GM21515 (cell line): Measurements from ENCODE around the gene TOGARAM1.

Experiments used
- ATAC-seq: cut with Tn5 transposase; IDR thresholded peaks from one replicate; pipeline ENCODE4 v1.9.1; 2021; ENCODE audit not compliant: unreplicated experiment

TOGARAM1 gene

GRCh38 chr14:44963044-44963528, 1.1 kb downstream of the TOGARAM1 start:
- ATAC-seq, result no peak

- no peak for ATAC-seq
These were observed 1.9 kb downstream of the TOGARAM1 start for GRCh38 chr14:44963775-44964380.

GRCh38 chr14:44966601-44967336, 4.8 kb downstream of the TOGARAM1 start:
- no peak for ATAC-seq

- no peak for ATAC-seq
These were observed 6.7 kb downstream of the TOGARAM1 start for GRCh38 chr14:44968714-44969113.

DNA sequence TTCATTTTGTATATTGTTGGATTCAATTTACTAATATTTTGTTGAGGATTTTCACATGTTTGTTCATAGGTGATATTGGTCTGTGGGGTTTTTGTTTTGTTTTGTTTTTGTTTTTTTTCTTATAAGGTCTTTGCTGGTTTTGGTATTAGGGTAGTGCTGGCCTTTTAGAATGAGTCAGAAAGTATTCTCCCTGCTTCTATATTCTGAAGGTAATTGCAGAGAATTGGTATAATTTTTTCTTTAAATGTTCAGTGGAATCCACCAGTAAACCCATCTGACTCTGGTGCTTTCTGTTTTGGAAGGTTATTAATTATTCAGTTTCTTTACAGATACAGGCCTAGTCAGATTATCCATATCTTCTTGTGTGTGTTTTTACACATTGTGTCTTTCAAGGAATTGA, 8.9 kb downstream of the TOGARAM1 start:
- no peak for ATAC-seq

DNA sequence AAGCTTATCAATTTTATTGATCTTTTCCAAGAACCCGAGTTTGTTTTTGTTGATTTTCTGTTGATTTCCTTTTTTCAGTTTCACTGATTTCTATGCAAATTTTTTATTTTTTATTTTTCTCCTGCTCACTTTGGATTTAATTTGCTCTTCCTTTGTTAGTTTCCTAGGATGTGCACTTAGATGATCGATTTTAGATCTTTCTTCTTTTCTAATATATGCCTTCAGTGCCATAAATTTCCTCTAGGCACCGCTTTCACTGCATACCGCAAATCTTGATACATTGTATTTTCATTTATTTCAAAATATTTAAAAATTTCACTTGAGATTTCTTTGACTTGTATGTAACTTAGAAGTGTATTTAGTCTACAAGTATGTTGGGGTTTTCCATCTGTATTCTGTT, 9.5 kb downstream of the TOGARAM1 start:
- no peak for ATAC-seq

- ATAC-seq, result no peak
These were observed 17.3 kb downstream of the TOGARAM1 start for GRCh38 chr14:44979273-44979672.

DNA sequence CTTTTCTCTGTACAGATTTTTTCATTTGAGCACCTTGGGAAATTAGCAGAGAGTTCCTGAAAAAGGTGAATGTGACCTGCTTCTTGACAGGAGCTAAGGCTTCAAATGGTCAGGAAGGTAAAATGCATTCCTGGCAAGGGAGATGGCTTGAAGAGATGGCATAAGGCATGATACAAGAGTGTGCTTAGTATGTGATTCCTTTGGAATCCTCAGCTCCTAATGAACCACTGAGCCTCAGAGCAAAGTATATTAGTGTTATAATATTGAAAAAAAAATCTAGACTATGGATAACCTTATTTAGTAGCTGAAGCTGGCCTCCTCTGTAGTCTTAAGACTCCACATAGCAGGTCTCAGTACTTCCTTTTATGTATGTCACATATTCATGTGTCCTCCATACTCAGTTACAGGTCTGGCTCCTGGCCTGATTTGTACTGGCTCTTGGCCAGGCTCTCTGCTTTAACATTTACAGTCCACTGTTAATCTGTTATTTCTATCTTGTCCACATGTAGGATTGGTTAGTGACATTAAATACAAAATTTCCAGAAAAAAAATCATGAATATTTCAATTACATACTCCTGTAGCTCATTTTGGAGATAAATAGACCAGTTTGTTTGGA, 17.9 kb downstream of the TOGARAM1 start:
- ATAC-seq, result no peak

DNA sequence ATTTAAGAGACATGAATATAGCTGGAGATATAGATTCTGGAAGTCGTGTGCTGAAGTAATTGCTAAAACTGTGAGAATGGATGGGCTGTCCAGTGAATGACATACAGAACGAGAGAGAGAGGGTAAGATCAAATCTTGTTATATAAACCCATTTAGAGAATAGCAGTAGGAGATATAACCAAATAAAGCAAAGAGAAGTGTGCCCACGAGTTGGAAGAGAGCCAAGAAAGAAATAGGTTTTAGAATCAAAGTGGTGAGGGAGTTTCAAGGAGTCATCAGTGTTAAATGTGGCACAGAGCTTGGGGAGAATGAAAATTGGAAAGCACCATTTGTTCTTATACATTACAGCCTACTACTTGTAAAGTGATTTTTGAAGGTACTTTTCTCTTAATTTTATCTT, 19.2 kb downstream of the TOGARAM1 start:
- ATAC-seq, result no peak

DNA sequence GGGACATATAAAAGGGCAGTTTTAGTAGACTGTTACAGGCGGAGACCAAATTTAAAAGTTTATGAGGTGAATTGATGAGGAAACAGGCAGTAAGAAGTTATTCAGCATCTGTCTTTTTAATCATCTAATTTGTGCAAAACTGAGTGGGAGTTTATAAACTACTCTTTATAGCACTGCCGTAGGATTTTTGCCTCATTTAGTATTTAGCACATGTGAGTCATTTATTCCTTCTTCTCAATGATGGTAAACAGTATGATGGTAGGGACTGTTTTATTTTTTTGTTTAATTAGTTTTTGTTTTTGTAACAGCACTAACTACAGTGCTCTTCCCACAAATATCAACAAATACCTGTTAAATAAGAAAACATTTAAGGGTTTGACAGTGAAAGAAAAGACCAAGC, 20.6 kb downstream of the TOGARAM1 start:
- ATAC-seq, result no peak

DNA sequence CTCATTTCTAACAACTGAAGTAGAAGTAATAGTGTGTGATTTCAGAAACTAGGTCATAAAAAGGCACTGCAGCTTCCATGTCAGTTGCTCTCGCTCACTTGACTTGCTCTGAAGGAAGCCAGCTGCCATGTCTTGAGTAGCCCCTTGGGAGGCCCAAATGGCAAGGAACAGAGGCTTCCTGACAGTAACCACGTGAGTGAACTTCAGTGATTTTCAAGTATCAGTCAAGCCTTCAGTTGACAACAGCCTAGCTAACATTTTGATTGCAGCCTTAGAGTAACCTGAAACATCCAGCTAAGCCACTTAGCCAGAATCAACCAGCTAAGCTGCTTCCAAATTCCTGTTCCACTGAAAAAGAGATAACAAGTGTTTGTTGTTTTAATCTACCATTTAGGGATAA, 26.7 kb downstream of the TOGARAM1 start:
- ATAC-seq, result no peak

DNA sequence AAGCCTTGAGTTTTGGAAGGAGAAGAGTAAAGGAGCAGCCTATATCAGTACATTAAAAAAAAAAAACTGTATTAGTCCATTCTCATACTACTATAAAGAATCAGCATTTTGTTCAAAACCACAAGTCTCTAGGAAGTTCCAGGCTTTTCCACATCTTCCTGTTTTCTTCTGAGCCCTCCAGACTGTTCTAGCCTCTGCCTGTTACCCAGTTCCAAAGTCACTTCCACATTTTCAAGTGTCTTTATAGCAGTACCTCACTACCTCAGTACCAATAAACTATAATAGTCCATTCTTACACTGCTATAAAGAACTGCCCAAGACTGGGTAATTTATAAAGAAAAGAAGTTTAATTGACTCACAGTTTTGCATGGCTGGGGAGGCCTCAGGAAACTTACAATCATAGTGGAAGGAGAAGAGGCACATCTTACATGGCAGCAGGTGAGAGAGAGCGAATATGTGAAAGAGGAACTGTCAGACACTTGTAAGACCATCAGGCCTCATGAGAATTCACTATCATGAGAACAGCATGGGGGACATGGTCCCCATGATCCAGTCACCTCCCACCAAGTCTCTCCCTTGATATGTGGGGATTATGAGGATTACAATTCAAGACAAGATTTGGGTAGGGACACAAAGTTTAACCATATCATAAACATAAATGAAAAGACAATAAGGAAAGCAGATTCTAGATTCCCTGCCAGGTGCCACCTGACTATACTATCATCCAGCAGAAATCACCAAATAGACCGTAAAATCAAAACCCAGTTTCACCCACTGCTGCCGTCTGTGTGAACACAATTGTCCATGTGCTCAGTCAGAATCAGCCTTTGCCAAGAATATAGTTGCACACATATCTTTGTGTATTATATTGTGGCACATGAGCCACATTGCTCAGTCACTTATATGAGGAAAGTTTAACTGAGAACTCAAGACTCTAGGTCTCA, 27.8 kb downstream of the TOGARAM1 start:
- ATAC-seq, result no peak

DNA sequence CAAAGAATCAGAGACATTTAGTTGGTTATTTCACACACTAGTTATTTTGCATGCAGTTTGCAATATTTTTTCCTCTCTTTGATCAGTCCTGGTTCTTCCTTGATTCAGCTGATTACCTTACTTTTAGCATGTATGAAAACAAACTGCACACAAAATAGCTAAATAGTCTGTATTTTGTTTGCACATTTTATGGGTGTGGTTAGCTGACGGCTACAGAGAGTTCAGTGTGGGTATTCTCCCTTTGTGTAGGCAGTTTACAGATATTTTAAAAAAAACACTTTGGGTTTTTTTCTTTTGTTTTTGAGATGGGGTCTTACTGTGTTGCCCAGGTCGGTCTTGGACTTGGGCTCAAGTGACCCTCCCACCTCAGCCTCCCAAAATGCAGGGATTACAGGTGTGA, 28.5 kb downstream of the TOGARAM1 start:
- no peak for ATAC-seq

- ATAC-seq, result no peak
These were observed 33.2 kb downstream of the TOGARAM1 start for GRCh38 chr14:44995196-44995595.

GRCh38 chr14:44995770-44996294, 33.8 kb downstream of the TOGARAM1 start:
- ATAC-seq, result no peak

DNA sequence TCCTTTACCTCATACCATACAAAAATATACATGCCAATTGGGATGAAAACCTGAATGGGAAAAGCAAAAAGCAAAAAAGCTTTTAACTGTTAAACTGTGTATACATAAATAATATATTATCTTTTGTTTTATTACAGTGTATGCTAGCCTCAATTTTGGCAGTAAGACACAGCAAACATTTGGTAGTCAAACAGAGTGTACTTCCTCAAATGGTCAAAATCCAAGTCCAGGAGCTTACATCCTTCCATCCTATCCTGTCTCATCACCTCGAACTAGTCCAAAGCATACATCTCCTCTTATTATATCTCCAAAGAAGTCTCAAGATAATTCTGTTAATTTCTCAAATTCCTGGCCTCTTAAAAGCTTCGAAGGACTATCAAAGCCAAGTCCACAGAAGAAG, 41.9 kb downstream of the TOGARAM1 start:
- ATAC-seq, result no peak

DNA sequence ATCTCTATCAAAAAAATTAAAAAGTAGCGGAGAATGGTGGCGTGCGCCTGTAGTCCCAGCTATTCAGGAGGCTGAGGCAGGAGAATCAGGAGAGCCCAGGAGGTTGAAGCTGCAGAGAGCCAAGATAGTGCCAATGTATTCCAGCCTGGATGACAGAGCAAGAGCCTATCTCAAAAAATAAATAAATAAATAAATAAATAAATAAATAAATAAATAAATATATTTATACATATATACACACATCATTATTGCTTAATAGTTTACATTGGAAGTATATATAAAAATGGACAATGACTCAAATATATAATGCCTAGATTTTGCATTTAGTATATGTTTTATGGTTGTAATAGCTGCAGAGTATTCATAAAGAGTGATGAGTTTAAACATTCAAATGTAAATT, 53.1 kb downstream of the TOGARAM1 start:
- no peak for ATAC-seq

DNA sequence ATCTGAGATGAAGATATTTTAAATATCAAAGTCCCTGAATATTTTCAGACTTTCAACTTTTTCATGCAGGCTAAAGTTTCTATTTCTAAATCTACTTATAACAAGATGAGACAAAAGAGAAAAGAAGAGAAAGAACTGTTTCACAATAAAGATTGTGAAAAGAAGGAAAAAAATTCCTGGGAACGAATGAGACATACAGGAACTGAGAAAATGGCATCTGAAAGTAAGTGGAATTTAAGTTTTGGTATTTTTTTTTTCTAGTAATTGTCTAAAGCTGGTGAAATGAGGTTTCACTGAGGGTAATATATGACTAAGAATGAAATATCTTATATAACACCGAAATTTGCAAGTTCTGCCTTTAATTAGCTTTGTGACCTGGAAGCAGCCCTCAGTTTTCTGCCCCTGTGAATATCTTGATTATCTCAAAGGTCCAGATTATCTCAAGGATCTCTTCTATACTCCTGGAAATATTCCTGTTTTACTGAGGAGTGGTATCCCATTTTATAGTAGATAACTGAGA, 66.2 kb downstream of the TOGARAM1 start:
- ATAC-seq, result no peak

- ATAC-seq, result no peak
These were observed 72.7 kb downstream of the TOGARAM1 start for GRCh38 chr14:45034730-45035129.

GRCh38 chr14:45038256-45038655, 76.3 kb downstream of the TOGARAM1 start:
- ATAC-seq, result no peak

DNA sequence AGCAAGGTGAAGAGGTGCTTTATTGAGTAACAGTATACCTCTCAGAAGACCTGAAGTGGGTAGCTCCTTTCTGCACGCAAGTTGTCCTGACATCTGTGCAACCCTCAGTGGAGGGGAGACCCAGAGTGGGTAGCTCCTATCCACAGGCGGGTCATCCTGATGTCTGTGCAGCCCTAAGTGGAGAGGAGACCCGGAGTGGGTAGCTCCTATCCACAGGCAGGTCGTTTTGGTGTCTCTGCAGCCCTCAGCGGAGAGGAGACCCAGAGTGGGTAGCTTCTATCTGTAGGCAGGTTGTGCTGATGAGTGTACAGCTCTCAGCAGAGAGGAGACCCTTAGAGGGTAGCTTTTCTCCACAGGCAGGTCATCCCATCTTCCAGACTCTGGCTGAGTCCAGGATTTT, 76.9 kb downstream of the TOGARAM1 start:
- ATAC-seq, result no peak
